Pons (tissue), 1 donor: ENCODE results near the gene C16orf74.

ENCODE experiments used
- DNase-seq: peaks from one replicate; pipeline ENCODE4 v3.0.0-alpha.2; 2016; ENCODE audit warnings: low spot score

Gene C16orf74

DNA sequence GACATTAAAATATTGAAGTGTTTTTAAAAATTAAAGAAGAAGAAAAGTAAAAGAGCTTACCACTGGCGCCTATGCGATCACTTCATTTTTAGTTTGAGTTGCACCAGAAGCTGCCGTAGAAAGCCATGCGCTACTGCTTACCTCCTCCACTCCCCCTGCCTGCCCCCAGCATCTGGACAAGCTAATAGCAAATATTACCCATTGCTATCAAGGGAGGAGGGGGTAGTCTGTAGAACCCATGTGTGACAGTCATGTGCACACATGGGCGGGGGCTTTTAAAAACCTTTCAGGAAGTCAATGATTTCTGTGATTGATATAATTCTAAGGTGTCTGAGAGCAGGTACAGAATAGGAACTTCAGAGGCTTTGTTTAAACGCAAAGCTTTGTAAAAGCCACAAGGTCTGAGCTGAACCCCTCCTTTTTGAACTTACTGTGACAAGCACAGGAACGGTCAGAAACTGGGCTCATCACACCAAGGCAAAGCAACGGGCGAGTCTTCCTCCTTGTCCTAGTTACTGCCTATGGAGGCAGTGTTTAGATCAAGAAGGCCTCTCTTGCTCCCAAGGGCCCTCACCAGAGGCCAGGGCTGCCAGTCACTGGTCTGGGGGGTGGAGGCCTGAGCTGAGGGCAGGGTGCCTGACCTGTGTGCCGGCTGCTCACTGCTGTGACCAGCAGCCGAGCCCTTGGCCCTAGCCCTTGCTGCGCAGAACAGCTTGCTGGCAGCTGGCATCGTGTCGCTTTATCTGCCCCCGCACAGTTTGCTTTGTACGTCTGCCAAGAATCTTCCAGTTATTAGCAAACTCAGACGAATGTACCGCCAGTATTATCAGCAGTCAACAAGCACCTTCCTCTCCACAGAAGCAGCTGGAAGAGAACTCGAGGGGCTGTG lies 77.1 kb downstream of the C16orf74 start:
- no peak for DNase-seq

GRCh38 chr16:85670840-85671239 lies 80.1 kb downstream of the C16orf74 start:
- DNase-seq = no peak

DNA sequence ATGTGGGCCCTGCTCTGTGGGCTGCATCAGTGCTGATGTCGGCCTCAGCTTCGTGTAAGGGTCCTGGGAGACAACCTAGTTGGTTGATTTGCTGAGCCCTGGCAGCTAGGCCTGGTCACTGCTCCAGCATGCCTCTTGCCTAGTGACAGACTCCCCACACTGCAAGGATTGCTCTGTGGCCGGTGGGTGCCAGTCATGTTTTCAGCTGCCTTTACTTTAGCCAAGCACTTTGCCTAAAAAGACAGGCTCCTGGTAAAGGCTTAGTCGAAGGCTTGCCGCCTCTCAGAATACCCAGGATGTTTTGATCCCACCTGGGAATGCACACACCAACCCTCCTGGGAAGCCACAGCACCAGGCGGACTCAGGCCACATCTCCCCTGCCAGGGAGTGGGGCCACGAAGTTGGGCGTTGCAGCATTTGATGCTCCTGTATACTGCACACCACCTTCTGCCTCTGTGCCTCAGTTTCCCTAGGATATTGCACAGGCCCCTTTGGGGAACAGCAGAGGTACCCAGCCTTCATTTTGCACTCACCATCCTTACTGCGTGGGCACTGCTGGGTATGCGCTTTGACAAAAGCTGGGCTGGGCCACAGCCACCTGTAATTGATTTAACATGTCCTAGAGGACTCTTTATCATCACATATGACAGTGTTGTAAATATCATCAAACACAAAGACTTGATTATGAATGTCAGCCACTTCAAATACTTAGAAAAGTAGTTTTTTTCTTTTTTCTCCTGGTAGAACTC lies 82.0 kb downstream of the C16orf74 start:
- DNase-seq = no peak

- DNase-seq = no peak
Measured at GRCh38 chr16:85667841-85668413, 83.0 kb downstream of the C16orf74 start.

- DNase-seq = no peak
Measured at GRCh38 chr16:85667261-85667660, 83.6 kb downstream of the C16orf74 start.

DNA sequence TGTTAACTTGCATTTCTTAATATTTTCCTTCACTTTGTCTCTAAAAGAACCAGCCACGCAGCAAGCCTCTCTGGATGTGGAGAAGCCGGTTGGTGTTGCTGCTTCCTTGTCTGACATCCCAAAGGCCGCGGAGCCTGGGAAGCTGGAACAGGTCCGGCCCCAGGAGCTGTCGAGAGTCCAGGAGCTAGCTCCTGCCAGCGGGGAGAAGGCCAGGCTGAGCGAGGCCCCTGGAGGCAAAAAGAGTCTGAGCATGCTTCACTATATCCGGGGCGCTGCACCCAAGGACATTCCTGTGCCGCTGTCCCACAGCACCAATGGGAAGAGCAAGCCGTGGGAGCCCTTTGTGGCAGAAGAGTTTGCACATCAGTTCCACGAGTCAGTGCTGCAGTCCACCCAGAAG lies 85.0 kb downstream of the C16orf74 start:
- DNase-seq = no peak

GRCh38 chr16:85665373-85665740 lies 85.5 kb downstream of the C16orf74 start:
- DNase-seq = no peak

DNA sequence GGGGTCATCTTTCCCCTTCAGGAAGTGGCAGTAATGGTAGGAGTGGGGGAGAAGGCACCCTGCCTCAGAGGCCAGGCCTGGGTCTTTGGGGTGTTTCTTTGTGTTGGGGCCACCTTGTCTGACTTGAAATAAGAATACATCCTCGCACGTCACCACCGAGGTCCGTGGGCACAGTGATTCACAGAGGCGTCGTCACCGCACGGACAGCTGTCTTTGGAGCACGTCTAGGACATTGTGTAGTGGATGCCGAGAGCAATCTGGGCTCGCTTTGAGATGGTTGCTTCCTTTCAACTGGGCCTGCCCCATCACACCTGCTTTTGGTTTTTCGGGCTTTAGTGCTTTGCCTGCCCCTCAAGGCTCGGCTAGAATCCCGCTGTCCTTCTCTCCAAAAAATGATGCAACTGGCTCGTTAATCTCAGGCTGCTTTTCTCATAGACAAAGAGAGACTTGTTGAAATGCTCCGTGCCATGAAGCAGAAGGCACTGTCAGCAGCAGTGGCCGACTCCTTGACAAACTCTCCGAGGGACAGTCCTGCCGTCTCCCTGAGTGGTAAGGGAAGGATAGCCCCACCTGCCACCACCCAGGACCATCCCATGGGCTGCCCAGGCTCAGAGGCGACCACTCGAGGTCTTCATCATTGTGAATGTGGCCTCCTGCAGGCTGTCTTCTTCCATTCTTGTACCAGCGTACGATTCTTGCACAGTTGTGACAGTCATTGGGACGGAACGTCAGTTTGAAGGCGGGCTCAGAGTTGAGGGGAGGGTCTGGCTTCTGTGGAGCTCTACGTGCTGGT lies 86.1 kb downstream of the C16orf74 start:
- peak; percentile 55 for DNase-seq

DNA sequence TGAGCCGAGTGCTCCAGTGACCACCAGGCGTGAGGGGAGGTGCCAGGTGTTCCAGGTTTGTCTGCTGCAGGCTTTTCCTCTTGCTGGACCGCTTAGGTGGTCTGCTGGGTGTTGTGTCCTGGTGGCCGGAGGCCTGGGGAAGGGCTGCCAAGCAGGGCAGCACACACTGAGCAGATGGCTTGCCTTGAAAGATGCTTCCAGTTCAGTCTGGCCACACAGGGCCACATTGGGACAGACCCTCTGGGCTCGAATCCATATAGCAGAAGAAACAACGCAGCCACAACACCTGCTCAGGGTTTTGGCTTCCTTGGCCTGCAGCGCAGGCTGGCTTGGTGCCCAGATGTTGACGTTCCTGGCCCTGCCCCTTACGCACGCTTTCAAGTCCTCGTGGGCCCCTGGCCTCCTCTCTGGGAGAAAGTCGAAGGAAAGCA lies 87.0 kb downstream of the C16orf74 start:
- no peak for DNase-seq

DNA sequence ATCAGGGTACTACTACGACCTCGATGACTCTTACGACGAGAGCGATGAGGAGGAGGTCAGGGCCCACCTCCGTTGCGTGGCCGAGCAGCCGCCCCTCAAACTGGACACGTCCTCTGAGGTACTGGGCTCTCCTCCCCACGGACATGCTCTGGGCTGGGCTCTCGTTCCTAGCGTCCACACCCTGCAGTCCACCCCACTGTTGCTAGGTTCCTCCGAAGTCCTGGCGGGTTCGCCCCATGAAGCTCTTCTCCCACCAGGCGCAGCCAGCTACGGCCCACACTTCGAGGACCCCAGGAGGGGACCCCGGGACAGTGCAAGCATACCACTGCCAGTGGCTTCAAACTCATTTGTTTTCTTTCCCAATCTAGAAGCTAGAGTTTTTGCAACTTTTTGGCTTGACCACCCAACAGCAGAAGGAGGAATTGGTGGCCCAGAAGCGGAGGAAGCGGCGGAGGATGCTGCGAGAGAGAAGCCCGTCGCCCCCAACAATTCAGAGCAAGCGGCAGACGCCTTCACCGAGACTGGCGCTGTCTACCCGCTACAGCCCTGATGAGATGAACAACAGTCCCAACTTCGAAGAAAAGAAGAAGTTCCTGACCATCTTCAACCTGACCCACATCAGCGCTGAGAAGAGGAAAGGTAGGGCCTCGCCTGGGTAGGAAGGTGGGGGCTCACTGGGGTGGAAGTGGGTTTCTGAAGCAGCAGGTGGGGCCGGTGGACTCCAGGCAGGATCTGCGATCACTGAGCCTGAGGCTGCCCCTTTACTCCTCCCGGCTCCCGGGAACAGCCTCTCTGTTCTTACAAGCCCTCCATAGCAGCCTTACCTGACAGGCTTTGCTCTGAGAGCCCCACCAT lies 87.7 kb downstream of the C16orf74 start:
- DNase-seq = no peak

- no peak for DNase-seq
Measured at GRCh38 chr16:85662482-85662812, 88.4 kb downstream of the C16orf74 start.

DNA sequence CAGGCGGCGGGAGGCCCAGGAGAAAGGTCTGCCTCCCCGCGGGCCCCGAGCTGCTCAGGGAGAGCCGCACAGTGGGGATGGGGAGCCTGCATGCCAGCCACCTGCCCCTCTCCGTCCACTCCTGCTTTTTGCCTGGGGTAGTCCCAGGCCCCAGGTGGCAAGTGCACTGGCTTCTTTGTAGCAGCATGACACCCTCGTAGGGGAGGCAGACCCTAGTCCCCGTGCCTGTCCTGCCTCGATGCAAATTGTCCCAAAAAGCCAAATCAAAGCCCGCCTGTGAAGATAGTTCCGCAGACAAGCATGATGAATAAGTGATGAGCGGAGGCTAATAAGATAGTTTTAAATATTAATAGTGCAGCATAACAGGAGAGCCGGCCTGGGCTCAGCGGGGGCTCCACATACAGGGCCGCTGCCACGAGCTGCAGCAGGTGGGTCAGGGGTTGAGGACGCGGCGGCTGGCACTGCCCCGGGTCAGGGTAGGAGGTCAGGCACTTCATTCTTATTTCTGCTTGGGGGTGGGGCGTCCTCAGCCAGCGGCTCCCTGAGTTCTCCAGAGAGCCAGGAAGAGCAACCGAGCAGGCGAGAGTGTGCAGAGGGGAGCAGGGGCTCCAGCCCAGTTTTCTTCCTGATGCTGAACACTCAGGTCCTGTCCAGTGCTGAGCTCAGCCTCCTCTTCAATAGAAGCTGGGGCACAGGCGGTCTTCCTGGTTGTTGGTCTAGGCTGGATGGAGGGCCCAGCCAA lies 89.0 kb downstream of the C16orf74 start:
- DNase-seq = no peak

DNA sequence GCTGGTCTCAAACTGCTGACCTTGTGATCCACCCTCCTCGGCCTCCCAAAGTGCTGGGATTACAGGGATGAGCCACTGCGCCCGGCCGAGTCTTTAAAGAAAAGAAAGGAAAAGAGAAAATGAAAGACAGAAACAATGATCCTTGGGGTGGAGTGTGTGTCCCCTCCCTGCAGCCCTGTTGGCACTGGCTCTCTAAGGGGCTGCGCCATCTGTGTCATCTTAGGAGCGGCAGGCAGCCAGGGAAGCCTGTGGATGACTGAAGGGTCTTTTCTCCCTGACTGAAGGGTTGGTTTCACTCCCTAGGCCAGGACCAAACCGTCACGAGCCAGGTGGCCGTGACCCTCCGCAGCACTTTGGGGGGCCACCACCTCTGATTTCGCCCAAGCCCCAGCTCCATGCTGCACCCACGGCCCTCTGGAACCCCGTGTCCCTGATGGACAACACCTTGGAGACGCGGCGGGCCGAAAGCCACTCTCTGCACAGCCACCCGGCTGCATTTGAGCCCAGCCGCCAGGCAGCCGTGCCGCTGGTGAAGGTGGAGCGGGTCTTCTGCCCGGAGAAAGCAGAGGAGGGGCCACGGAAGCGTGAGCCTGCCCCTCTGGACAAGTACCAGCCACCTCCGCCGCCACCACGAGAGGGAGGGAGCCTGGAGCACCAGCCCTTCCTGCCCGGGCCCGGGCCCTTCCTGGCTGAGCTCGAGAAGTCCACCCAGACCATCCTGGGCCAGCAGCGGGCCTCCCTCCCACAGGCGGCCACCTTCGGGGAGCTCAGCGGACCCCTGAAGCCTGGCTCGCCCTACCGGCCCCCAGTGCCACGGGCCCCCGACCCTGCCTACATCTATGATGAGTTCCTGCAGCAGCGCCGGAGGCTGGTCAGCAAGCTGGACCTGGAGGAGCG lies 89.8 kb downstream of the C16orf74 start:
- DNase-seq = no peak

DNA sequence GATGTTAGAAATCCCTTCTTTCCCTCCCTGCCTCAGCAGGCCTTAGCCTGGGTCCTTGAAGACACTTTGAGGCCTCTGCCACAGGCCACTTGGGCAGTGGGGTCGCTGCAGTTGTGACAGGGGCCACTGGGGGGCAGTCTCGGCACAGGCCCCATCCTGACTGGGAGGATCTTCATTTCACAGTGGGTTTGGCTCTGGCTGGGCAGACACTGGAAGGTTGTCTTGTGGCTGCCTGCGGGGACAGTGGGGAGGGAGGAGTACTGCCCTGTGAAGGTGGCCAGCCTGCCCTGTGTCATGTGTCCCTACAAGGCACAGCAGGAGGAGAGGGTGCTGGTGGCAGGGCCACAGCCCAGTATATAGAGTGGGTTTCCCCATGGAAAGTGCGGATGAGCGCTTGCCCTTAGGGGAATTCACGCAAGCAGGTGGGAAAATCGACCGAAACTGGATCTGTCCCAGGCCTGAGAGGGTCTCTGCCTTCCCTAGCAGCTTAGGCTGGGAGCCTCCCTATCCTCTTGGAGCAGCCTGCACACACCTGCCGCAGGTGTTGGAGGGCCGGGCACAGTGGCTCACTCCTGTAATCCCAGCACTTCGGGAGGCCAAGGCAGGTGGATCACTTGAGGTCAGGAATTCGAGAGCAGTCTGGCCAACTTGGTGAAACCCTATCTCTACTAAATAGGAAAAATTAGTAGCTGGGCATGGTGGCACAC lies 90.9 kb downstream of the C16orf74 start:
- peak; percentile 50 for DNase-seq

DNA sequence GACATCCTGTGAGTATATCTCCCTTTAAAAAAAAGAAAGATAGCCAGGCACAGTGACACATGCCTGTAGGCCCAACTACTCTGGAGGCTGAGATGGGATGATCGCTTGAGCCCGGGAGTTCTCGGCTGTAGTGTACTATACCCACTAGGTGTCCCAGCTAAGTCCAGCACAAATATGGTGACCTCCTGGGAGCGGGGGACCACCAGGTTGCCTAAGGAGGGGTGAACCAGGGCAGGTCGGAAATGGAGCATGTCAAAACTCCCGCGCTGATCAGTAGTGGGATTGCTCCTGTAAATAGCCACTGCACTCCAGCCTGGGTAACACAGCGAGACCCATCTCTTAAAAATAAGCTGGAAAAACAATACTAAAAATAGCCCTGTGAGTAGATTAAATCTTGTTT lies 91.6 kb downstream of the C16orf74 start:
- DNase-seq = no peak

DNA sequence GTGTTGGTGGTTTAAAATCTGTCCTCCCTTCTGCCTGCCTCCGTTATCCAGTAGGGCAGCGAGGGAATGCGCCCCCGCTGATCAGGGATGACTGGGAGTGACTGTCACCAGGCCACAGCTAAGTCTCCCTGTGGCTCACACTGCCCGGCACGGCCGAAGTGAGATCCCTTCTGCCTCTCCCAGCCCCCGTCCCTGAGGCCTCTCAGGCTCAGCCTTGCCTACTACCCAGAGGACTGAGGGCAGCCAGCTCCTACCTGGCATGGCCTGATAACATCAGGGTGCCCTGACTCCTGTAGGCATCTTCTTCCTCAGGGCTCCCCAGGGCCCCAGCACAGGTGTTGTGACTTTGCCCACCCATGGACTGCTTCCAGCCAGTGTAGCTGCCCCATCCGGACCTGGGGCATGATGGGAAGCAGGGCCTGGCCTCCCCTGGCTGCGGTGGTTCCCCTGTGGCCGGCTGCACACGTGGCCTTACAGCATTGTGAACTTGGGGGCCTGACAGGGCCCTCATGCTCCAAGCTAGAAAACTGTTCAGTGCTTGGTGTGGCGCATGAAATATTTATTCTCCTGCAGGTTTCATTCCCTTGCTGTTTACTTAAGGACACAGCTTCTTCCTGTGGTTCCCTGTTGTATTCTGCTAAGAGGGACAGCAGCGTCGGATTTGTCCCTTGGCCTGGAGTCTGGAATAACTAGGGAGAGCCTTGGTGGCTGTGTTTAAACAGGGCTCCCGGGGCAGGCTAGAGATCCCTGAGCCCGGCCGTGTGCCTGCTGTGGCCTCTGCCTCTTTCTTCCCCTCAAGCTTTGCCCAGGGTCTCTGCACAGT lies 92.2 kb downstream of the C16orf74 start:
- DNase-seq = no peak

DNA sequence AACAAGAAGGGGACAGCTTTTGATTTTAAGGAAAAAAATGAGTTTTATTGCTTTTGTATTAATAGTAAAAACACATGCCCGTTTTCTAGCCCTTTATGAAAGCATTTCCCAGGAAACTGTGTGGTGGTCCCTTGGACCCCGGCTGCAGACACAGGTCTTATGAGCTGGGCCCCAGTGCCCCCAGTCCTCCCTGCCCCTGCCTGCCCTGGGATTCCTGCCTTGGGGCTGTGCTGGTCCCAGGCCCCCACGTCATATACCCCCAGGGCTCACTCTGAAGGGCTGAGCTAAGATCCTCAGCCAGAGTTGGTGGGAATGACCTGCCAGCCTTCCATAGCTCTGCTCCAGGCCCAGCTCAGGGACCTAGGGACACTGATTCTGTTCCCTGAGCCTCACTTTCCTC lies 92.9 kb downstream of the C16orf74 start:
- DNase-seq = no peak
